GM18873 (cell line): Measurements from ENCODE around the gene TCFL5.

ENCODE experiments used
- ATAC-seq: cut with Tn5 transposase; IDR thresholded peaks from one replicate; pipeline ENCODE4 v1.9.1; 2021; ENCODE audit warnings: mild to moderate bottlenecking, moderate library complexity, moderate number of reproducible peaks; ENCODE audit not compliant: unreplicated experiment, low FRiP score

The TCFL5 gene

GRCh38 chr20:62838128-62838891 lies 23.3 kb downstream of the TCFL5 start:
- no peak for ATAC-seq

GRCh38 chr20:62837790-62838127 lies 23.9 kb downstream of the TCFL5 start:
- no peak for ATAC-seq

DNA sequence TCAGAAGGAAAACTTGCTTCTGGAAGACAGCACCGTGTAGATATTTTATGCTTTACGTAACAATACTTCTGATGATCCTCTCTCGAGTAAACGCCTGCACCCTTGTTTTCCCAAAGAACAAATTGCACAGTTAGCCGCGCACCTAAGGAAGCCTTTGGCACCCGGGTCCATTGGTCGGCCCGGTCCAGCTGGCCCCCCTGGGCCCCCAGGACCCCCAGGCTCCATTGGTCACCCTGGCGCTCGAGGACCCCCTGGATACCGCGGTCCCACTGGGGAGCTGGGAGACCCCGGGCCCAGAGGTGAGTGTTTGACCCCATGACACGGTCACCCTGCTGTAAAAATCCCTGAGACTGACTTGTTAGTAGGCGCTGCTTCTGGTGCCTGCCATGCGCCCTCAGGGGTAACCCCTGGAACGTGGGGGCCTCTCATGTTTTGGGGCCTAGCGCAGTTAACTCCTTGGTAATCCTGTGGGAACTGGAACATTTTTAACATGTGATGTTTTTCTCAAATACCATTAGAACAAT lies 24.6 kb downstream of the TCFL5 start:
- no peak for ATAC-seq

DNA sequence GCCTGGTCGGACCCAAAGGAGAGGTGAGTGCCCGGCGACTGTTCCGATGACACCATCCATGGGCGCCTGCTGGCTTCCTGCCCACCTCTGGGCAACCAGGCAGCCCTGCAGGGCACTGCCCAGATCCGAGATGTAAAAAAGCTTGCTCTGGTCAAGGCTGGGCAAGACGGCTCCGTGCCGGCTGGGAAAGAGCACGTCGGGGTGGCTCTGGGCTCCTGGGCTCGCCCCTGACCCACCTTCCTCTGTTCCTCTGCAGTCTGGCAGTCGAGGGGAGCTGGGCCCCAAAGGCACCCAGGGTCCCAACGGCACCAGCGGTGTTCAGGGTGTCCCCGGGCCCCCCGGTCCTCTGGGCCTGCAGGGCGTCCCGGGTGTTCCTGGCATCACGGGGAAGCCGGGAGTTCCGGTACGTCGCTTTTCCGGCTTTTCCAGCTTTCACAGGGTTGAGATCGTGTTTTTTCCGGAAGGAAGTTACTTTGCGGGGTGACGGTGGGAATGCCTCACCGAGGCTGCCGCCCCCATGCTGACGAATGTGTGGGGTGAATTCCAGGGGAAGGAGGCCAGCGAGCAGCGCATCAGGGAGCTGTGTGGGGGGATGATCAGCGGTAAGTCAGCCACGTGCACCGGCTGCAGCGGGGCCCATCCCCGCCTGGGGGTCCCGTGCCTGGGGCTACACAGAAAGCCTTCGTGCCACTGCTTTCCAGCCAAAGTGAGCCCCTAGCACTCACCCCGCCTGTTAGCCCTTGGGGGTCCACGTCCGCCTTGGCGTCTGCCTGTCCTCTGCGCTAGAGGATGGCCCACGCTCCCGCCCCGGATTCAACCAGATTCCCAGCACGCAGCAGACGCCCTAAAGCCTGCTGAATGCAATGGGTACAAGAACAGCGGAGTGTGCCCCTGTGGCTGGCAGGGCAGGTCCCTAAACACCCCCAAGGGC lies 25.4 kb downstream of the TCFL5 start:
- no peak for ATAC-seq

DNA sequence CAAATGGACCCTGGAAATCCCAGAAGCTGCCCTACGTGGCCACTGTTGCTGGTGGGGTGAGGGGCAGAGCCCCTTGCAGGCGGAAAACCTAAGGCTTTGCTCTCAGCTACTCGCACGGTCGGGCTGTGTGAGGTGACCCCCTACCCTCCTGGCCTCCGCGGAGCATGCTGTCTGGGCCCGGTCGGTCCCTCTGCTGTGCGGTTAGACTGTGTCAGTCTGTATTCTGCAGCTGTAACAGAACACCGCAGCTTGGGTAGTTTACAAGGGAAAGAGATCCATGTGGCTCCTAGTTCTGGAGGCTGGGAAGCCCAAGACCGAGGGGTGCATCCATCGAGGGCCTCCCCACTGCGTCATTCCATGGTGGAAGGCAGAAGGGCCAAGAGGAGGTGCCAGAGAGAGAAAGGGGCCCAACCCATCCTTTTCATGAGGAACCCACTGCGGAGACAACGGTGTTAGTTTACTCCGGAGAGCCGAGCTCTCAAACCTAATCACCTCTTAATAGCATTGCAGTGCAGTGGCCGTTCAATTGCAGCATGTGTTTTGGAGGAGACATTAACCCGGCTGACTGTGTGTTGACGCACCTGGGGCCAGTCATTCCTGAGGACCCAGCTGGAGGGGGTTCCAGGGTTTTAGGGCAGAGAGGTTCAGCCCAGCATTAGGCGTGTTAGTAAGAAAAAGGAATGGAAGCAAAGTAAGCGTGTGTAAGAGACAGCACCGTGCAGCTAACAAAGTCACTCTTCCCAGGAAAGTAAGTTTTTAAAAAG lies 26.5 kb downstream of the TCFL5 start:
- no peak for ATAC-seq

GRCh38 chr20:62832951-62833391 lies 28.7 kb downstream of the TCFL5 start:
- ATAC-seq, result no peak

DNA sequence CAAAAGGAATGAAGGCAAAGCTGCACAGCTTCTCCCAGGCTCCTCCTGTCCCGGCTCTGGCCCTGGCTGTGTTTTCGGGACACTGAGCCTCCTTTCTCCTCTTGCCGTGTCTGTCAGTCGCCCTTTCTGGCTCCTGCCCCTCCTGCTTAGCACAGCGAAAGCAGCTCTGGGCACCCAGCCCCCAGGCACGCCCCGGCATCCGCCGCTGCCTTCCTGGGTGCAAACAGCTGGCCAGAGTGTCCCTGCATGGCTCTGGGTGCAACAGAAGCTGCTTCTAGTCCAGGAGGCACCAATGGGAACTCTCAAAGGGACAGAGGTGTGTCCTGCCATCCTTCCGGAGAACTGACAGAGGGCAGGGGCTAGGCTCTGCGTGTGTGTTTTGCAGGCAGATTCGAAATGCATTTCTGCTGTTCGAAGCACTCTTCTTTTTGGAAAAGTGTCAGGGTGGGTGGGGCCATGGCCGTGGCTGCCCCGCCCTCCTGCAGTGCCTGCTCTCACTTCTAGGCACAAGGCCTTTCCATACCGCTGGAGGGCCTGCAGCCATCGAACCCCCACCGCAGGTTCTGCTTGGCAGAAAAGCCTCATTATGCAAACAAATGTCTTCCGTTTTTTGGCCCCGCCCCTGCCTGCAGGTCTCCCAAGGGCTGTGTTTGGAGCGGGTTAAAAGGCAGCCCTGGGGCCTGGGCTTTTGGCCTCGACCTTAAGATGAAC lies 29.3 kb downstream of the TCFL5 start:
- ATAC-seq, result no peak

- ATAC-seq, result no peak
These were observed 29.8 kb downstream of the TCFL5 start for GRCh38 chr20:62831854-62832211.

DNA sequence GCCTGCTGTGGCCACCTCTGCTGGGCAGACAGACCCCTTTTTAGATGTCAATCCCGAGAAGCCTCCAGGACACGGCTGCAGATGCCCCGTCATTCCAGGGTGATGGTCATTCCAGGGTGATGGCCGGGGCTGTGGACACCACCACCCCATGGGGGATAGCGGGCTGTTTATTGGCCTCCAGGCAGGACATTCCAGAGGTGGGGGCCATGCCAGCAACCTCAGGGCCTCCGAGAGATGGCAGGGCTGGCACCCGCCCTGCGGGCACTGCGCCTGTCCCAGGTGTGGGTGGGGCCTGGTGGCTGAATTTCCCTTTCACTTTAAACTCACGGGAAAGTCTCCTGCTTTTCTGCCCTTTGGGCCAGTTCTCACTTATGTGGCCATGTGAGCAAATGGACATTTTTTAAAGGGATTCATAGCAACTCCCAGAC lies 30.2 kb downstream of the TCFL5 start:
- ATAC-seq, result no peak

DNA sequence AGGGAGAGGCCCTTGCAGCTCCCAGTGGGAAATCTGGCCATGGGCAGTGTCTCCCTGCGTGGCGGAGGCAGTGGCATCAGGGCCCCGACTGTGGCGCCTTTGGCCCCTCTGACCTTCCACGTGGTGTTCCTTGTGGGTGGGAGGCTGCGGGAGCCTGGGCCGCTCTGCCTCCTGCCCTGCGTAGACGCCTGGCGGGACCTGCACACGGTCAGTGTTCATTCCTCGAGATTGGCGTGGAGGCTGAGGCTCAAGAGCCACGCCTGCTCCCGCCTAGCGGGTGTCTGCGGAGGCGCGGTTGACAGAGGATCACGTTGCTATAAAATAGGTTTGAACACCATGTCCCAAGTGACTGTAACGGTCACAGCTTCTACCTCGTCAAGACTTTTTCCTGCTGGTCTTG lies 30.8 kb downstream of the TCFL5 start:
- no peak for ATAC-seq

DNA sequence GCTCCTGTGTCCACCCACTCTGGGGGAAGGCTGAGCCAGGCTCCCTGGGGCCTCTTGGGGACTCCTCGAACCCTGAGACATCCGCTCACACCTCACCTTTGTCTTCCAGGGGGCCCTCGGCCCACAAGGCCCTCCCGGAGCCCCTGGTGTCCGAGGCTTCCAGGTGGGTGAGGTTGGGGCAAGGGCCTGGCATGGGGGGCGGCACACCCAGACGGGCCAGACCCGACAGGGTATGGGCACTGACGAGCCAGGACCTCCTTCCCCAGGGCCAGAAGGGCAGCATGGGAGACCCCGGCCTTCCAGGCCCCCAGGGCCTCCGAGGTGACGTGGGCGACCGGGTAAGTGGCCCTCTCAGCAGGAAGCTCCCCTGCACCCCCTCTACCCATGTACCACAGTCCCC lies 31.4 kb downstream of the TCFL5 start:
- no peak for ATAC-seq

DNA sequence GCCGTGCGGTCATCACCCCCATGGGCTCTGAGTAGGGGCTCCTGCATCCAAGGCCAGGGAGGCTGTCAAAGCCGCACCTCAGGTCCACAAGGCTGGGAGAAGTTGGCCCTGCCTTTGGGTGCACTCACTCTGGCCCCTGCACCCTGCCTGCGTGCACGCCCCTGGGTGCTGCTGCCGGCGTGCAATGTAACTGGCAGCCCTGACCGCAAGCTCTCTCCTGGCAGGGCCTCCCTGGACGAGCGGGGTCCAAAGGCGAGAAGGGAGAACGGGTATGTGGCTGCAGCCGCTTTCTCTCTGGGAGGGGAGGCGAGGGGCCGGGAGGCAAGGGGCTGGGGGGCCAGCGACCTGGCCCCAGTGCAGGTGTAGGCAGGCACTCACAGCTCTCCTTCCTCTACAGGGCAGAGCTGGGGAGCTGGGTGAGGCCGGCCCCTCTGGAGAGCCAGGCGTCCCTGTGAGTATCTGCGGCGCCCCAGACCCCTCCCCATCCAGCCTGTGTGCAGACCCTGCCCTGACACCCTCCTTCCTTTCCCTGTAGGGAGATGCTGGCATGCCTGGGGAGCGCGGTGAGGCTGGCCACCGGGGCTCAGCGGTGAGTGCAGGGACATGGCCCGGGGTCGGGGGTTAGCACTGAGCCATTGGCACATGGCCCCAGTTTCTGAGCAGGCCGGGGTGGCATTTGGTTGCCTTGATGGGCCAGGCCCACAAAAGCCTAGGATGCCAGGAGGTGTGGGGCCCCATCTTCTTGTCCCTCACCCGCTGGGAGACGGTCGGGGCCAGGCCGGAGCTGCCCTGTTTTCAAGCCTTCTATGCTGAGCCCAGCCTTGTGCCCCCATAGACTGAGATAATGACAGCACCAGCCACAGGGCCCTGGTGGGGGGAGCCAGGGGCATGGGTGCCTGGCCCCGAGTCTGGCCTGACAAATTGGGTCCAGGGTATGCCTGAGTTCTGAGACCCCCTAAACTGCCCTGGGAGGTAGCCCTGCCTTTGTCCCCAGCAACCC lies 32.1 kb downstream of the TCFL5 start:
- no peak for ATAC-seq

GRCh38 chr20:62828511-62829230 lies 33.0 kb downstream of the TCFL5 start:
- no peak for ATAC-seq

DNA sequence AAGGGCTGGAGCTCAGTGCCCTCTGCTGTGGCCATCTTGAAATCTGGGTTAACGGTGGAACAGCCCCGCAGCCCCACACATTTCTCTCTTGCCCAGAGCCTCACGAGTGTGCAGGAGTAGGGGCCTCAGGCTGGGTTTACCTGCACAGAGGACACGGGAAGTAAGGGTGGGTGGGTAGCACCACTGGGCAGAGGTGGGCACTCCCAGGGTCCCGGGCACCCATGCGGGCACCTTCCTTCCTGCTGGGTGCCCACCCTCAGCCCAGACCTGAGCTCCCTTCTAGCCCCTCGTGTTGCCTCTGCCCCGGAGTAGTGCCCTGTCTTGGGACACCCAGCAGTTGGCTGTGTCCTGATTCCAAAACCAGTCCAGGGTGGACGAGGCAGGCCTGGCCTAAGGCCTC lies 33.6 kb downstream of the TCFL5 start:
- no peak for ATAC-seq

DNA sequence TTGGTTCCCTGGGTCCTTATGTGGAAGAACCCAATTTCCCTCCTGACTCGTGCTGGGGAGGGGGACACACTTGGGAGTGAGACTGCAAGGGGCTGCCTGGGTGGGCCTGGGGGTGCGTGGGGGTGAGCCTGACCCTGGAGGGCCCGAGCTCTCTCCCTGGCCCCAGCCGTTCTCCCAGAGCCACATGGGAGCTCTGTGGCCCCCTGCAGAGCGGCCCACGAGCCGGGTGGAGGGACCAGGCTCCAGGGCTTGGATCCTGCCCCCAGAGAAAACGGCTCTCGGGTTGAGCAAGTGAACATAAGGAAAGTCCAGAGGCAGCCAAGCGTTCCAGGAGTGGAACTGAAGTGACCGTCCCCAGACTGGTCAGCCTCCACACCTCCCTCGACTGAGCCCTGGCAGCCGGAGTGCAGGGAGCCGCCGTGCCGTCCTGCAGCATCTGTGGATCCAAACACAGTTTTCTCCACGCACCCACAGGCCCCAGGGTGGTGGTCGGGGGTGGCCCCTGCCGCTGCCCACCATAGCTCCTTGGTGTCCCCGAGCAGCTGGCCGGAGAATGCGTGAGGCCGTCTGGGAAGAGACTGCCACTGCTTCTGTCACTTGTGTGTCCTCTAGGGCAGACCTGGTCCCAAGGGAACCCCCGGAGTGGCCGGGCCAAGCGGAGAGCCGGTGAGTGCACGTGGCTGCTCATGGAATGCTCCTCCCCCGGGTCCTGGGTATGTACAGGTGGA lies 34.1 kb downstream of the TCFL5 start:
- no peak for ATAC-seq

DNA sequence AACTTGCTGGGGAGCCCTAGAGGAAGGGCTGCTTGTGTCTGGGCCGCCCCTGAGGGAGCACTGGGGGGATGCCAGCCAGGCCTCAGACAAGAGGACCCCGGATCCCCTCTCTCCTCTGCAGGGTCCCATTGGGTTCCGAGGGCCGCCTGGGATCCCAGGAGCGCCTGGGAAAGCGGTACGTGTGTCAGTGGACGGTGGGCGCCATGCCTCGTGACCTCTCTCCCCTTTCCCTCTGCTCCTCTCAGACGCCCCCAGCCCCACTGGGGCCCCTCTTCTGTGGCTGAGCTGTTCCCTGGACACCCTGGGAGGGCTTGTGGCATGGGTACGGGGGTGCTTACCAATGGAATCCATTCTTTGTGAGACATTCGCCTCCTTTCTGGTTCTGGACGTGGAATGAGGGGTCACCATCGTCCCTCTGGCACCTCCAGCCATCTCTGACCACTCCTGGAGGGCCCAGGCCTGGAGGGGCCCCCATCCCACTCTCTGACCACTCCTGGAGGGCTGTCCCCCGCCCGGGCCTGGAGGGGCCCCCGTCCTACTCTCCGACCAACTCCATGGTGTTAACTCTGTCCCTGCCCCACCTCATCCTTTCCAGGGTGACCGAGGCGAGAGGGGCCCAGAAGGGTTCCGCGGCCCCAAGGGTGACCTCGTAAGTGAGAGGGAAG lies 34.8 kb downstream of the TCFL5 start:
- ATAC-seq, result no peak

DNA sequence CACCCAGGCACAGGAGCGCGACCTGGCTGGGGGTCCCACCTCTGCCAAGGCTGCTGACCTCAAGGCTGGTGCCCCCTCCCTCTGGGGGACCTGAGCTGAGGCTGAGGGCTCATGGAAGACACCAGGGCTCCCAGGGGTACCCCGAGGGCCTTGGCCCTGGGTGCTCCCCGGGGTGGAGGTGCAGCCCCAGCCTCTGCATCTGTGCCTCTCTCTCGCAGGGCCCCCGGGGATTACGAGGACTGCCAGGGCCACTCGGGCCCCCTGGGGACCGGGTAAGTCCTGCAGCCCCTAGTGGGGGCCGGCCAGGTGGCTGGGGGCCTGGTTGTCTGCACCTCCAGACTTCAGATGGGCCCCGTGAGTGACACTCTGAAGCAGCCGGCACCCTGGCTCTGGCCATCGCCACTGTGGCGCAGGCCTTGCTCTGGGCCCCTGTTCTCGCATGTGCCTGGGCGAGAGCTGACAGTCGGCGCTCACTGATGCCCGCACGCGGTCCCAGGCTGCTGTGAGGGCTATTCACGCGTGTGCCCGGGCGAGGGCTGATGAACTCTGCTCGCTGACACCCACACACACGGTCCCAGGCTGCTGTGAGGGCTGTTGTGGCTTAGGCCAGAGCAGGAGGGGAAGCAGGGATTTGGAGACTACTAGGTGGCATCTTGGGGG lies 35.5 kb downstream of the TCFL5 start:
- ATAC-seq, result no peak
